ENCODE results near the gene PRMT5.

DNA sequence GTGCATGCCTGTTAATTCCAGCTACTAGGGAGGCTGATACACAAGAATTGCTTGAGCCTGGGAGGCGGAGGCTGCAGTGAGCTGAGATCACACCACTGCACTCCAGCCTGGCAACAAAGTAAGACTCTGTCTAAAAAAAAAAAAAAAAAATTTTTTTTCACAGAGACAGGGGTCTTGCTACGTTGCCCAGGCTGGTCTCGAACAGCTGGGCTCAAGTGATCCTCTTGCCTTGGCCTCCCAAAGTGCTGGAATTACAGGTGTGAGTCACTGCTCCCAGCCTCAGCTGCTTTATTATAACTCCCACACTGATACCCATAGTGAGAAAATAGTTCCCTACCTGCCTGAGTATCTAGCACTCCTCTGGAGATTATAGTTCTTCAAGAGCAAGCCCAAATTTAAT, 16.5 kb upstream of the PRMT5 start:
- TF ChIP-seq REST (IDR thresholded peaks at IDR 0.05; ENCODE audit: insufficient read depth in 1 of 2, low read depth in 2 of 2, low read length in 2 of 2) = no peak
- no peak for TF ChIP-seq TAF1 (IDR thresholded peaks at IDR 0.05; ENCODE audit: borderline replicate concordance, insufficient read depth, low read length)
- no peak for TF ChIP-seq POLR2AphosphoS5 (IDR thresholded peaks at IDR 0.05; ENCODE audit: low read depth, low read length)
- no peak for TF ChIP-seq FOXP2 (optimal IDR thresholded peaks at IDR 0.05; ENCODE audit: borderline replicate concordance, extremely low read depth, extremely low read length, insufficient read depth)
- TF ChIP-seq SIN3A (IDR thresholded peaks at IDR 0.05; ENCODE audit: borderline replicate concordance, insufficient read depth, low read length) = no peak
